RWPE1 (cell line): ENCODE measurements around the gene IL17C.

ENCODE experiments used
- CTCF ChIA-PET: fragments of 350-600 bp; sonication (Branson Sonifier 250); formaldehyde crosslinking; extraction: SDS; loops from one replicate; lab custom pipeline; 2021; lab: Yijun Ruan, JAX
- POLR2A ChIA-PET: fragments of 400-600 bp; formaldehyde crosslinking; extraction: SDS; loops from one replicate; lab custom pipeline; 2020; ENCODE audit warnings: antibody characterized with exemption; ENCODE audit not compliant: low non-redundant PET; lab: Yijun Ruan, JAX
- DNase-seq: peaks from one replicate; pipeline ENCODE4 v3.0.0; 2012; ENCODE audit warnings: low spot score
- H3K27ac ChIP-seq: fragments of 450-650 bp; 2 replicates; pipeline ENCODE4 v1.5.1; 2017
- CTCF ChIP-seq: fragments of 450-650 bp; conservative IDR thresholded peaks from 2 replicates; pipeline ENCODE4 v1.5.1; 2017; ENCODE audit warnings: low read depth, mild to moderate bottlenecking

IL17C gene

DNA sequence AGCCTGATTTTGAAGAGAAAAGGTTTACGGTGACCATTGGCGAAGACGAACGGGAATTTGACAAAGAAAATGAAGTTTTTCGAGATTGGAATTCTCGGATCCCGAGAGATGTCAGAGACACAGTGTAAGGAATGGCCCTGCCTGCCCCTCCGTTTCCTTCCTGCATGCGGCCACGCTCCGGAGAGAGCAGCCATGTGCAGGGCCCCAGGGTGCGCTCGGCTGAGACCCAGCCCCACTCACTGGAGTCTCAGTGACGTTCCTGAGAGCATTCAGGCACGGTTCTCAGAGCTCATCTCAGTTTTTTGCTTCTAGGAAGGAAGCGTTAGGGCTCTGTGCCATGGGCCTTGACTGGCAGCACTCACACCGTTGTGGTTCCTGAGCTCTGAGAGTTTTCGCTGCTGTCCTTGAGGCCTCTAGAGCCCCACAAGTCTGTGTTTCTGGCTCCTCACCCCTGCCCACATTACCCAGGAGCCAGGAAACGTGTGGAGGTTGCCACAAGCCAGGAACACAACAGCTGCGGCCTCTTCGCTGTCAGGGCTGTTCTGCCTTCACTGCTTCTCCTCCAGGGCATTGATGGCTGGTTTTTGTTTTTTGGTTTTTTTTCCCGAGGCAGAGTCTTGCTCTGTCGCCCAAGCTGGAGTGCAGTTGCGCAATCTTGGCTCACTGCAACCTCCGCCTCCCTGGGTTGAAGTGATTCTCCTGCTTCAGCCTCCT is 38.4 kb upstream of the IL17C start:
- POLR2A ChIA-PET: no interaction called here
- H3K27ac ChIP-seq: no peak overlapping the region; the same call in 1 of the 2 replicates
- no peak for TF ChIP-seq CTCF
- no peak for DNase-seq
- CTCF ChIA-PET: no interaction called here

GRCh38 chr16:88600539-88600896 is 37.9 kb upstream of the IL17C start:
- ChIA-PET CTCF (interaction anchor here (0.6 to 0.7 kb wide), 2 partner anchors 9 to 11 kb away, joined by 3 to 7 read pairs; no protein-coding TSS in a partner anchor), POLR2A (no interaction called here)
- no peak for DNase-seq
- H3K27ac ChIP-seq: no peak overlapping the region
- TF ChIP-seq CTCF: no peak

- CTCF ChIA-PET: interaction anchor here (0.7 kb wide), 2 partner anchors 12 to 142 kb away, joined by 3 read pairs; no protein-coding TSS in a partner anchor
- no peak for TF ChIP-seq CTCF
- DNase-seq: no peak
- H3K27ac ChIP-seq: peak overlapping the region; percentile 28
- POLR2A ChIA-PET: interaction anchor here (0.5 kb wide), 1 partner anchor 64 kb away, joined by 4 read pairs; no protein-coding TSS in a partner anchor
Measured at GRCh38 chr16:88601313-88602036, 36.9 kb upstream of the IL17C start.

DNA sequence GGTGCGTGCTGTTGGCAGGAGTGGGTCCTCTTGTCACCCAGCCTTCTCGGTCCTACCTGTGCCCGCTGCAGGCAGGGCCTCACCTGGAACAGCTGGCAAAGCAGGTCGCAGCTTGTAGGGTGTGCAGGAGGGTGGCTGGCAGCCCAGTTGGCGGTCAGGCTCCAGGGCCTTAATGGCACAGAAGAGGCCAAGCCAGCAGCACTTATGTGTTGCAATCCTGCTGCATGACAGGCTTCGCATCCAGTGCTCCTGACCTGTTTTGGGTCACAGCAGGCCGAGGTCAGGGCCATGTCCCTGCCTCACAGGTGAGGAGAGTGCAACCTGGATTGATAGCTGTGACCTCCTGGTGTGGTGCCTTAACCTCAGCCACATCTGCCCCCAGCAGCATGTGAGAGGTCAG is 36.3 kb upstream of the IL17C start:
- peak overlapping the region; percentile 28 for H3K27ac ChIP-seq
- ChIA-PET POLR2A (interaction anchor here (0.5 kb wide), 1 partner anchor 64 kb away, joined by 4 read pairs; no protein-coding TSS in a partner anchor), CTCF (interaction anchor here (0.6 to 0.7 kb wide), 3 partner anchors 24 to 141 kb away, joined by 3 to 7 read pairs (median 4); no protein-coding TSS in a partner anchor)
- no peak for TF ChIP-seq CTCF
- DNase-seq: no peak

DNA sequence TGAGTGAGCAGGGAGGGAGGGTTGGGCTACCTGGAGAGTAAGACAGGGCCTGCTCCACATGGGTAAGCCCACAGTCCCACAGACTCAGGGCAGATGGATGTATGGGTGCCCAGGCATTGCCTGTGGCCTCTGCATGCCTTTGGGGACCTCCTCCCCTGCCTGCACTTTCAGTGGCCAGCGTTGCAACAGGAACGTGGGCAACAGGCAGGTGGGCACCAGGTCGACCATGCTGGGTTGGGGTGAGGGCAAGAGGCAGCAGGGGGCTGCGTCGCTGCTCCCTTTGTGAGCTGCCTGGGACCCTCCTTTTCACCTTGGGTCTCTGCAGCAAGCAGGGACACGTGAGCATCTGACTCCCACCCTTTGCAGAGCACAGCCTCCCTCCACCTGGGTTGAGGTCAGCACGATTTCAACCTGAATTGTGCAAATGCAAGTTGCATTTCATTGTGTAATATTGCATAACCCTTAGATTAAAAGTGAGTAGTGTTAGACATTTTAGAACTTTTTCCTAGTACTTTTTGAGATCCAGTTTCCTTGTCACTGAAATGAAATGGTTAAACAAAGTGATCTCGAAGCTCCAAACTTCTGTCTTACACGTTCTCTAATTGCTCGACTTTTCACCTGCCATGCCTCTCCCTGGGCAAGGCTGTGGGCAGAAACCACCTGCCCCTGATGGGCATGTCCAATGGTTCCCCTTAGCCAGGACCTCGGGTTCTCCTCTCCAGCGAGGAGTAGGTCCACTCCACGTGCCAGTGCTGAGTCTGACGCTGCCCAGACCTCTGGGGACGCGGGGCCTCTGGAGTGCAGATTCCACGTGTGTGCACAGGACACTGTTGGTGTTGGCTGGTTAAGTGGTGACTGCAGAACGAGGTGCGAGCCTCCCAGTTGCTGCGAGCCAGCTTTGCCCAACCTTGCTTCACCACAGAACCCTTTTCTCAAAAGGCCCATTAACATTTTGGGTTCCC is 32.9 kb upstream of the IL17C start:
- TF ChIP-seq CTCF: no peak
- no peak for DNase-seq
- ChIA-PET POLR2A (no interaction called here), CTCF (no interaction called here)
- H3K27ac ChIP-seq: no peak overlapping the region
